ENCODE data around the gene VASN. TPM values are rescaled to one million over a fixed set of nuclear protein-coding genes. Genes with fewer than 3 reads are reported as not detected.
A peak's percentile ranks its signal among the peaks of the same experiment; 100 is the strongest.

Gene VASN
- total RNA-seq, 6 experiments from 2014 or later = 92.0 to 131 (median 103) TPM

DNA sequence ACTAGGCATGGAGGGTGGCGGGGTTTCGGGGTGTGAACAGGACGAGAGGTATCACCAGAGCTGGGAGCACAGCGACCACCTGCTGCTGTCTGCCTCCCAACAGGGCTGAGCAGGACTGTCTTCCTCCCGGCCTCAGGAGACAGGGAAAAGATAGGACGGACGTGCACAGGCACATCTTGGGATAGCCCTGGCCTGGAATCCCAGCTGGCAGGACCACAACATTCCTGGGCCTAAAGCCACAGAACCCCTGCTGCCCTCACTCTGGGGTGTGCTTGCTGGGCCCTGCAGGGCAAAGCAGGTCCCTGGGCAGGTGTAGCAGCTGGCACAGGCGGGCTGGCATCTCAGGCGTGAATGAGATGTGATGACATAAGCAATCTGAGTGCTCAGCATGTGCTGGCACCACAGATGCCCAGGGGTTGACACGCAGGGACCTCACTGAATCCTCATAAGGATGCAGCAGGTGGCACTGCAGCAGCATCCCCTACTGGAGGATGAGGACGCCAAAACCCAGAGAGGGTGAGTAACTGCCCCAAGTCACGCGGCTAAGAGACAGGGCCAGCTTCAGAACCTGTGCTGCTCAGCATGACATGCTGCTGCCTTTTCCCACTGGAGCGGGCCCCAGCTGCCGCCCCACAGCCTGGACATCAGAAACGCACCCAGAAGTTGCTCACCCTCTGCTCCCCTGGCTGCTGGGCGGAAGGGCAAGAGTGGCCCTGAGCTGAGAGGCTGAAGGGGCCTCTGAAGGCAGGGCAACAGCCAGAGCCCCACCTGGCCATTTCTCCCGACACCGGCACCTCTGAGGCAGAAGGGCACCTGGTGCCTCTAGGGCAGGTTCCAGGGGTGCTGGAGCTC lies 37.7 kb downstream of the VASN start:
- Mint-ChIP-seq H3K36me3 (ENCODE audit: low read depth) (peaks cover 13% of the 10 kb centered on the region), H3K9me3 (no peaks in the 10 kb centered on the region), H3K4me1 (ENCODE audit: low read depth) (peaks cover 37% of the 10 kb centered on the region), H3K27ac (peak overlapping the region; percentile 46), H3K4me3 (no peak overlapping the region), H3K27me3 (ENCODE audit: insufficient read depth) (peaks cover 1% of the 10 kb centered on the region; the same call in 1 of the 2 replicates)
- TF ChIP-seq, protein P1, sequence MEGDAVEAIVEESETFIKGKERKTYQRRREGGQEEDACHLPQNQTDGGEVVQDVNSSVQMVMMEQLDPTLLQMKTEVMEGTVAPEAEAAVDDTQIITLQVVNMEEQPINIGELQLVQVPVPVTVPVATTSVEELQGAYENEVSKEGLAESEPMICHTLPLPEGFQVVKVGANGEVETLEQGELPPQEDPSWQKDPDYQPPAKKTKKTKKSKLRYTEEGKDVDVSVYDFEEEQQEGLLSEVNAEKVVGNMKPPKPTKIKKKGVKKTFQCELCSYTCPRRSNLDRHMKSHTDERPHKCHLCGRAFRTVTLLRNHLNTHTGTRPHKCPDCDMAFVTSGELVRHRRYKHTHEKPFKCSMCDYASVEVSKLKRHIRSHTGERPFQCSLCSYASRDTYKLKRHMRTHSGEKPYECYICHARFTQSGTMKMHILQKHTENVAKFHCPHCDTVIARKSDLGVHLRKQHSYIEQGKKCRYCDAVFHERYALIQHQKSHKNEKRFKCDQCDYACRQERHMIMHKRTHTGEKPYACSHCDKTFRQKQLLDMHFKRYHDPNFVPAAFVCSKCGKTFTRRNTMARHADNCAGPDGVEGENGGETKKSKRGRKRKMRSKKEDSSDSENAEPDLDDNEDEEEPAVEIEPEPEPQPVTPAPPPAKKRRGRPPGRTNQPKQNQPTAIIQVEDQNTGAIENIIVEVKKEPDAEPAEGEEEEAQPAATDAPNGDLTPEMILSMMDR (IDR thresholded peaks at IDR 0.05) = peak; percentile 54; the same call in 1 of the 2 replicates
- no peak for DNase-seq

DNA sequence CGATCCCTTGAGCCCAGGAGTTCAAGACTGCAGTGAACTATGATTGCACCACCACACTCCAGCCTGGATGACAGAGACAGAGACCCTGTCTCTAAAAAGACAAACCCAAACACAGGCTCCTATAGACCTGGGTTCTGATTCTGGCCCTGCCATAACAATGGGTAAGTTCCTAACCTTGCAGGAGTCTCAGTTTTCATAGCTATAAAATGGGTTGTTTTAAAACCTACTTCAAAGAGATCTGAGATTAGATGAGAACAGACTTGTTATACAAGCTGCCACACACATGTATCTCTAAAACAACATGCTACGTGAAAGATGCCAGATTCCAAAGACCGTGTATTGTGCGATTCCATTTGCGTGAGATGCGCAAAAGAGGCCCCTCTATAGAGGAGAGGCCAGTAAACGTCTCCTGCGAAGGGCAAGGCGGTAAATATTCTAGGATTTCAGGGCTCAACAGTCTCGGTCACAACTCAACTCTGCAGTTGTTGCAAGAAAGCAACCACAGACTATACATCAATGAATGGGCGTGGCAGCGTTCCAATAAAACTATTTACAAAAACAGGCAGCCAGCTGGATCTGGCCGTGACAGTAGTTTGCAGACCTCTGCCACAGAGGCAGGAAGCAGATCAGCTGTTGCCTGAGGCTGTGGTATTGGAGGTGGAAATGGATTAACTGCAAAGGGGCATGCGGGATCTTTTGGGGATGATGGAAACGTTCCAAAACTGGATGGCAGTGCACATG lies 38.9 kb downstream of the VASN start:
- TF ChIP-seq, protein P1 (IDR thresholded peaks at IDR 0.05) = no peak
- Mint-ChIP-seq H3K36me3 (ENCODE audit: low read depth) (peaks cover 13% of the 10 kb centered on the region), H3K9me3 (no peaks in the 10 kb centered on the region), H3K27ac (peak overlapping the region; percentile 63), H3K27me3 (ENCODE audit: insufficient read depth) (no peaks in the 10 kb centered on the region; the same call in none of the 2 replicates), H3K4me3 (peak overlapping the region; percentile 38; the same call in 1 of the 2 replicates), H3K4me1 (ENCODE audit: low read depth) (peaks cover 49% of the 10 kb centered on the region)
- DNase-seq = peak; percentile 93

DNA sequence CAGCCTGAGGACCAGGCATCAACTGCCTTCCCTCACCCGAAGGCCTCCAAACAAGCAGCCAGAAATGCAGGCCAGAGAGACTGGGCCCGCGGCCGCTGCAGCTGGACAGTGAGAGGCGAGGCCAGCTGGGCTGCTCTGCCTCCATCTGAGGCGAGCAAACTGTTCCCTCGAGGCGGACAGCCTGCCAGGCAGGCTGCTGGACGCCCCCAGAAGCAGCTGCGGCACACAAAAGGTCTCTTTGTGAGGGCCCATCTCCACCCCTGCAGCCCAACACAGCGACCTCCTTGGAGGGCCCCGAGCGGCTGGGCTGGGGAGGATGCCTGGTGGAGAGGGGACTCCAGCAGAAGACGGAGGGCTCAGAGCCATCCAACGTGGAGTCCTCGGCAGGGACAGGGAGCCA lies 40.0 kb downstream of the VASN start:
- no peak overlapping the region; the same call in 1 of the 2 replicates for H3K27ac Mint-ChIP-seq
- H3K4me3 Mint-ChIP-seq = no peak overlapping the region
- H3K36me3 Mint-ChIP-seq (ENCODE audit: low read depth) = peaks cover 13% of the 10 kb centered on the region
- H3K4me1 Mint-ChIP-seq (ENCODE audit: low read depth) = peaks cover 50% of the 10 kb centered on the region
- H3K9me3 Mint-ChIP-seq = no peaks in the 10 kb centered on the region
- H3K27me3 Mint-ChIP-seq (ENCODE audit: insufficient read depth) = no peaks in the 10 kb centered on the region; the same call in none of the 2 replicates
- TF ChIP-seq, protein P1 (IDR thresholded peaks at IDR 0.05) = no peak
- DNase-seq = no peak

DNA sequence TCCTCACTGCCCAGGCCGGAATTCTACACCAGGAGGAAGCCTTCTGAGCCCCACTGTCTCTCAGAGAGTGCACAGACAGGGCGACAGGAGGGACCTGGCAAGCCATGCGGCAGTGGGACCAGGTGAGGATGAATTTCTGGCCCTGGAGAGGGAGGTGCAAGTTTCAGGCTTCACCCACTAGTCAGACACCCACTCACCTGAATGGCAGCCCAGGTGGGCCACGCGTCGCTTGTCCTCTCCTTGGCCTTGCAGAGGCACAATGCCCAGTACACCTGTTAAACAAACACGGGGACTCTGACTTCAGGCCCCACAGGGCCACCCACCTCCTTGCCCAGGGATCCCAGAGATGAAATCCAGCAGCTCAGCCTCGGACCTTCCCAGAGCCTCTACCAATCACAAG lies 40.5 kb downstream of the VASN start:
- H3K27me3 Mint-ChIP-seq (ENCODE audit: insufficient read depth) = no peaks in the 10 kb centered on the region; the same call in none of the 2 replicates
- peaks cover 13% of the 10 kb centered on the region for H3K36me3 Mint-ChIP-seq (ENCODE audit: low read depth)
- H3K4me1 Mint-ChIP-seq (ENCODE audit: low read depth) = peaks cover 50% of the 10 kb centered on the region
- no peaks in the 10 kb centered on the region for H3K9me3 Mint-ChIP-seq
- TF ChIP-seq, protein P1 (IDR thresholded peaks at IDR 0.05) = no peak
- H3K27ac Mint-ChIP-seq = no peak overlapping the region
- no peak overlapping the region for H3K4me3 Mint-ChIP-seq
- DNase-seq = no peak

DNA sequence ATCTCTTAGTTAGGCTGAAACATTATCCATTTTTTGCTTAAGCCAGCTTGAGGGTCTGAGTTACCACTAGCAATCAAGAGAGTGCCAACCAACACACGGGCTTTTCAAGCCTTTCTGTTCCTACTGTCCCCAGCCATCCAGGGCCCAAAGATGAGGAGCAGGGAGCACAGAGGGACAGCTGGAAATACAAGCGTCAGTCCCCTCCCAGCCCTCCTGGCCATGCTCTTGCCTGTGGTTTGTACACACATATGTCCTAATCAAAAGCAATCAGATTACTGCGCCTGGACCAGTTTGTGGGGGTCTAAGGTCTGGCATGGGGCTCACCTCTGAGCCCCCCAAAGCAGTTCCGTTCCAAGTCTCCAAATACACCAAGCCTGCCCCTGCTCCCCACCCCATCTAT lies 41.2 kb downstream of the VASN start:
- no peak for DNase-seq
- peaks cover 13% of the 10 kb centered on the region for H3K36me3 Mint-ChIP-seq (ENCODE audit: low read depth)
- no peak overlapping the region for H3K4me3 Mint-ChIP-seq
- TF ChIP-seq, protein P1 (IDR thresholded peaks at IDR 0.05) = no peak
- H3K27me3 Mint-ChIP-seq (ENCODE audit: insufficient read depth) = no peaks in the 10 kb centered on the region; the same call in none of the 2 replicates
- H3K27ac Mint-ChIP-seq = no peak overlapping the region
- H3K9me3 Mint-ChIP-seq = no peaks in the 10 kb centered on the region
- H3K4me1 Mint-ChIP-seq (ENCODE audit: low read depth) = peaks cover 48% of the 10 kb centered on the region
